ENCODE results near the gene COBL.

COBL gene

DNA sequence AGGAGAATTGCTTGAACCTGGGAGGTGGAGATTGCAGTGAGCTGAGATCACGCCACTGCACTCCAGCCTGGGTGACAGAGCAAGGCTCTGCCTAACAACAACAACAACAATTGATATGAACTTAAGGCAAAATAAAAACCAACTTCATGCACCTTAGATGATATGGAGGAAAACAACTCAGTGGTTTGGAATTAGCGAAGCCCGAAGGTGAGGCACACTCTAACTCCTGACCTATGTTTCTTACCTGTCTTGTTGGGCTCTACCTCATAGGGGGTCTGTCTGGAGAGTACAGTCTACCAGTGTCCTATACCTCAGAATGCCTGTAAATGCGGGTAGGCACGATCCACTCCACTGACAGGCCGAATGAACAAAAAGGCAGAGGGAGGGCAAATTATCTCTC, 24.3 kb upstream of the COBL start:
- TF ChIP-seq, protein P1, sequence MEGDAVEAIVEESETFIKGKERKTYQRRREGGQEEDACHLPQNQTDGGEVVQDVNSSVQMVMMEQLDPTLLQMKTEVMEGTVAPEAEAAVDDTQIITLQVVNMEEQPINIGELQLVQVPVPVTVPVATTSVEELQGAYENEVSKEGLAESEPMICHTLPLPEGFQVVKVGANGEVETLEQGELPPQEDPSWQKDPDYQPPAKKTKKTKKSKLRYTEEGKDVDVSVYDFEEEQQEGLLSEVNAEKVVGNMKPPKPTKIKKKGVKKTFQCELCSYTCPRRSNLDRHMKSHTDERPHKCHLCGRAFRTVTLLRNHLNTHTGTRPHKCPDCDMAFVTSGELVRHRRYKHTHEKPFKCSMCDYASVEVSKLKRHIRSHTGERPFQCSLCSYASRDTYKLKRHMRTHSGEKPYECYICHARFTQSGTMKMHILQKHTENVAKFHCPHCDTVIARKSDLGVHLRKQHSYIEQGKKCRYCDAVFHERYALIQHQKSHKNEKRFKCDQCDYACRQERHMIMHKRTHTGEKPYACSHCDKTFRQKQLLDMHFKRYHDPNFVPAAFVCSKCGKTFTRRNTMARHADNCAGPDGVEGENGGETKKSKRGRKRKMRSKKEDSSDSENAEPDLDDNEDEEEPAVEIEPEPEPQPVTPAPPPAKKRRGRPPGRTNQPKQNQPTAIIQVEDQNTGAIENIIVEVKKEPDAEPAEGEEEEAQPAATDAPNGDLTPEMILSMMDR (IDR thresholded peaks at IDR 0.05; ENCODE audit: extremely low read depth, missing control alignments): no peak
- no peak for DNase-seq (ENCODE audit: low spot score)

DNA sequence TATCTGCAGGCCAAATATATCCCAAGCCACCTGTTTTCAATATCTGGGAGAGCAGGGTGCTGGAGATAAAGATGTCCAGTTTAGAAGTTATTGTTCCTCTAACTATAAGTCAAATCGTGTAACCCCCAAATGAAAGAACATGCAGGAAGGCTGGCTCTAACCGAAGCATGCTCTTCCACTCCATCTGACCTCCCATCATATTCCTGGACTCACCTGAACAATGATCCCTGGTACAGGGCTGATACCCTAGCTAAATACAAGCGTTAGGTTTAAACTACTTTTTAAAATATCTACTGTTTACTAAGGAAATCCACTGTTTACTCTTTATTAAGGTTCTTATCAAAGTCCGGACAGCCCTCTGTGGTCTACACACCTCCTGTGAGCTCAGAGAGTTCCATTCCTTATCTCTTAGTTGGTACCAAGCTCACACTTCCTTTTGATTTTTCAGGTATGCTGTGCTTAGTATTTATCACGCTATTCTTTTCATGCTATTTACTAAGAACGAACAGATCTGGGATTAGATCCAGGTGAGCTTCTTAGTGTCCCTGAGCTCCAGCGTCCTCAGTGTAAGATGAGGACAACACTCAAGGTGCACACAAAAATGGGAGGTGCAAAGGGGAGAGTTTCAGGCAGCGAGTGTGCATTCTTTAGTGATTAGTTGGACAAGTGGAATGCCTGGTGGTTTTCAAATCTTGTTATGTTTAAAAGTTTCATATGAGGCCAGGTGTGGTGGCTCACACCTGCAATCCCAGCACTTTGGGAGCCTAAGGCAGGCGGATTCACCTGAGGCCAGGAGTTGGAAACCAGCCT, 23.6 kb upstream of the COBL start:
- TF ChIP-seq, protein P1 (IDR thresholded peaks at IDR 0.05; ENCODE audit: extremely low read depth, missing control alignments): no peak
- DNase-seq (ENCODE audit: low spot score): no peak

DNA sequence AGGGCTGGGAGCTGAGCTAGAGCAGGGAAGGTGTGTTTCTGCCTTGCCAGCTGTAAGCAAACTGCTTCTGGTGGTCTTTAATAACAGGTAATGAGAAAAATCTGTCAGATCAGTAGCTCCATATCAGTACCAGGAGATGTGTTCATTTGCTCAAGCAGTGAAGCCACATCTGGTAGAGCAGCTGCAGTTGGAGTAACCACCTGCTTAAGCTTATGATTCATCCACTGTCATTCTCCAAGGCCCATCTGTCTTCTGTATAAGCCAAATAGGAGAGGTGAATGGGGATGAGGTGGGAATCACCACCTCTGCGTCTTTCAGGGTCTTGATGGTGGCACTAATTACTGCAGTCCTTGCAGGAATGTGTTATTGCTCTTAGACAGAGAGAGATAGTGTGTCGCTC, 18.4 kb upstream of the COBL start:
- no peak for DNase-seq (ENCODE audit: low spot score)
- TF ChIP-seq, protein P1 (IDR thresholded peaks at IDR 0.05; ENCODE audit: extremely low read depth, missing control alignments): no peak

DNA sequence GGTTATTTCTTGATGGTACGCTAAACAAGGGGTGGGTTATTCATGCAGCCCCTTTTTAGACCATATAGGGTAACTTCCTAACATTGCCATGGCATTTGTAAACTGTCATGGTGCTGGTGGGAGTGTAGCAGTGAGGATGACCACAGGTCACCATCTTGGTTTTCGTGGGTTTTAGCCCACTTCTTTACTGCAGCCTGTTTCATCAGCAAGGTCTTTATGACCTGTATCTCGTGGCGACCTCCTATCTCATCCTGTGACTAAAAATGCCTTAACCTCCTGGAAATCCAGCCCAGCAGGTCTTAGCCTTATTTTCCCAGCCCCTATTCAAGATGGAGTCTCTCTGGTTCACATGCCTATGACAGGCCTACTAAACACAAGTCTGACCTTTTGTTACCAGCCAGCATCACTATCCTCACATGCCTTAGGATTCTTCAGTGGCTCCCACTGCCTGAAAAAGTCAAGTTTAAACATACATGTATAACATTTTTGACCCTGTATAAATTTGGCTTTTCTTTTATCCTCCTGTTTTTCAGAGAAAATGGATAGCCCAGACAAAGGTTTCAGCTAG, 13.2 kb upstream of the COBL start:
- DNase-seq (ENCODE audit: low spot score): no peak
- TF ChIP-seq, protein P1 (IDR thresholded peaks at IDR 0.05; ENCODE audit: extremely low read depth, missing control alignments): no peak

DNA sequence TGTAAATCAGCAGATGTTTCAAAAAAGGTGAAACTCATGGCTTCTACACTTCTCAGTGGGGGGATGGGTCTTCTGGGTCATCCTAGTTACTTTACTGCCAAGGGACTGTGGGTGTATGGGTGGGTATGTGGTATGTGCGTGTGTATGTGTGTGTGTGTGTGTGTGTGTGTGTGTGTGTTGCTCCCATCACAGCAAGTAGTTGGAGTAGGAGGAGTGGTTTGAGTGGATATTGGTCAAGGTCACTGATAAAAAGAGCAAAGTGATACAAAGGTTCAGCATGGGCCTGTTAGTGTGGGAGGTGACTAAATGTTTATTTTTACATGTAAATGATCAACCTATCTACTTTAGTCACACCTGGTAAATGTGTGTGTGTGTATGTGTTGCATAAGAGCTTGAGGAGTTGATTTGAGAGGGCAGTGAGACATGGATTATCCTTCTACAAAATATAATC, 11.8 kb upstream of the COBL start:
- TF ChIP-seq, protein P1 (IDR thresholded peaks at IDR 0.05; ENCODE audit: extremely low read depth, missing control alignments): no peak
- DNase-seq (ENCODE audit: low spot score): no peak

DNA sequence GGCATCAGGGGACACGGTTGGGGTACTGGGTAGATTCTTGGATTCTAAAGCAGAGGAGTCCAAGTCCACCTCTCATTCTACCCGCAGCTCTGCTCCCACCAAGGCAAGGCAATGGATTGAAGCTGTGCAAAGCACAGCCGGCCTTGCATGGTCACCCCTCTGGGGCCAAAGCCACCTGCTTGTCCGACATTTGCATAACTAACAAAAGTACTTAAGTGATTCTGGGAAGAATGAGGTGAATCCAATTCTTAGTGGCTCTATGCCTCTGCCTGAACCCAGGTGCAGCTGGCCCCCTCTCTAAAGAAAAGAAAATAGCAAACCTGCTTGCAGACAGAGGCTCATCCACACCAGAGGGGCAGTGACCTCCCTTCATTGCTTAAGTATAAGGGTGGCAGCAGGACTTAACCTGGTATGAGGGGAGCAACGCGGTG, 10.7 kb upstream of the COBL start:
- DNase-seq (ENCODE audit: low spot score): no peak
- TF ChIP-seq, protein P1 (IDR thresholded peaks at IDR 0.05; ENCODE audit: extremely low read depth, missing control alignments): no peak

DNA sequence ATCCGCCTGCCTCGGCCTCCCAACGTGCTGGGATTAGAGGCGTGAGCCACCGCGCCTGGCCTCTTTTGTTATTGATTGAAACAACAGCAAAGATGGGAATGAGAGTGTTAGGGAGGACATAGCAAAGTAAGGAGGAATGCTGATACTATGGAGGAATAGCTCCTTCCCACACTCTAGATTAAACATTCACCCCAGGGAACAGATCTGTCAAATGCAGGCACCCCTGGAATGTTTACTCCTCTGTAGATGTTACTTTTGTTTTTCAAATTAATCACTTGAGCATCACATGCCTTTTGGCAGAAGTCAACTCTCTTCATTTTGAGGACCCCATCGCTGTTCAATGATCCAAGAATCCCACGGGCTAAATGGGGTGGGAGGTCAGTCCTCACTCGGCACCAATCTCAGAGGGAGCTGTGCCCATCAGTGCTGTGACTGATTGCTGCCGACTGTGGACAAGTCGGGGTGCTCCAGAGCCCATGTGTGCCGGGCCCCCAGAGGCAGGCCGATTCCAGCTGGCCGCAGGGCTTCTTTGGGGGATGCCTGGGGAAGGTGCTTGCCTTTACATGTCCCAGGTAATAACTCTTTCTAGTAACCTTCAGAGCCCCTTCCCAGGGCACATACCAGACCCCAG, 10.2 kb upstream of the COBL start:
- TF ChIP-seq, protein P1 (IDR thresholded peaks at IDR 0.05; ENCODE audit: extremely low read depth, missing control alignments): no peak
- DNase-seq (ENCODE audit: low spot score): no peak
